ENCODE data around the gene NF2.

DNA sequence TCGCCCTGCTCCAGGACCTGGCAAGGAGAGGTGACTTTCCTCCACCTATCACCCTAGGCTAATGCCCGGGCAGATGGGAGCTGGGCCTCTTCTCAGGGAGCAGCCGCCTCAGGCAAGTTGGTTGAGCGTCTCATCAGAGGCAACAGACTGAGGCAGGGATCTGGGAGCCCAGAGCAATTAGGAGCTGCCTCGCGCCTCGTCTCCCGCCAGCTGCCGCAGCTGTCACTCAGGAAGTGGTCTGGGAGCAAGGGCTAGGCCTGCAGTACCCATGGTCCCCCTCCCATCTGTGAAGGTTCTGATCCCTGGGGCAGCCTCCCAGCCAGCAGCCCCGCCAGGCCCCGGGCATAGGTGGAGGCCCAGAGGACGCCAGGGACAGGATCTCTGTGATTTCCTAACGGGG lies 111.8 kb downstream of the NF2 start:
- TF ChIP-seq, protein P1, sequence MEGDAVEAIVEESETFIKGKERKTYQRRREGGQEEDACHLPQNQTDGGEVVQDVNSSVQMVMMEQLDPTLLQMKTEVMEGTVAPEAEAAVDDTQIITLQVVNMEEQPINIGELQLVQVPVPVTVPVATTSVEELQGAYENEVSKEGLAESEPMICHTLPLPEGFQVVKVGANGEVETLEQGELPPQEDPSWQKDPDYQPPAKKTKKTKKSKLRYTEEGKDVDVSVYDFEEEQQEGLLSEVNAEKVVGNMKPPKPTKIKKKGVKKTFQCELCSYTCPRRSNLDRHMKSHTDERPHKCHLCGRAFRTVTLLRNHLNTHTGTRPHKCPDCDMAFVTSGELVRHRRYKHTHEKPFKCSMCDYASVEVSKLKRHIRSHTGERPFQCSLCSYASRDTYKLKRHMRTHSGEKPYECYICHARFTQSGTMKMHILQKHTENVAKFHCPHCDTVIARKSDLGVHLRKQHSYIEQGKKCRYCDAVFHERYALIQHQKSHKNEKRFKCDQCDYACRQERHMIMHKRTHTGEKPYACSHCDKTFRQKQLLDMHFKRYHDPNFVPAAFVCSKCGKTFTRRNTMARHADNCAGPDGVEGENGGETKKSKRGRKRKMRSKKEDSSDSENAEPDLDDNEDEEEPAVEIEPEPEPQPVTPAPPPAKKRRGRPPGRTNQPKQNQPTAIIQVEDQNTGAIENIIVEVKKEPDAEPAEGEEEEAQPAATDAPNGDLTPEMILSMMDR (IDR thresholded peaks at IDR 0.05), result no peak
- TF ChIP-seq POLR2A (IDR thresholded peaks at IDR 0.05) (no peak), POLR2AphosphoS5 (IDR thresholded peaks at IDR 0.05) (no peak)

Measured in breast epithelium (tissue), 3 donors.